ENCODE data around the gene MPC1L. TPM values are rescaled to one million over a fixed set of nuclear protein-coding genes. Genes with fewer than 3 reads are reported as not detected.

The MPC1L gene
- total RNA-seq, 4 donors from 2014 or later = not detected

- DNase-seq = no peak
- no peak for TF ChIP-seq CTCF (IDR thresholded peaks at IDR 0.05)
- TF ChIP-seq POLR2A (IDR thresholded peaks at IDR 0.05) = no peak
- Histone ChIP-seq H3K27ac (no peak overlapping the region), H3K27me3 (no peaks in the 10 kb centered on the region), H3K36me3 (no peaks in the 10 kb centered on the region), H3K9me3 (no peaks in the 10 kb centered on the region), H3K4me1 (no peaks in the 10 kb centered on the region), H3K4me3 (no peak overlapping the region)
- intact Hi-C loops (cut with DNase I; ENCODE audit: low total_unique reads) = no loop called here
These were observed 619 bp upstream of the MPC1L start for GRCh38 chrX:40622479-40623138.

GRCh38 chrX:40623665-40624064 is 437 bp downstream of the MPC1L start:
- no peak overlapping the region for H3K4me3 ChIP-seq
- H3K27me3 ChIP-seq = no peaks in the 10 kb centered on the region
- no peak for DNase-seq
- no peaks in the 10 kb centered on the region for H3K9me3 ChIP-seq
- H3K27ac ChIP-seq = no peak overlapping the region
- no peaks in the 10 kb centered on the region for H3K36me3 ChIP-seq
- intact Hi-C loops (cut with DNase I; ENCODE audit: low total_unique reads) = no loop called here
- H3K4me1 ChIP-seq = no peaks in the 10 kb centered on the region
- no peak for TF ChIP-seq POLR2A (IDR thresholded peaks at IDR 0.05)
- no peak for TF ChIP-seq CTCF (IDR thresholded peaks at IDR 0.05)

GRCh38 chrX:40625294-40625693 is 2.1 kb downstream of the MPC1L start:
- DNase-seq = no peak
- H3K9me3 ChIP-seq = no peaks in the 10 kb centered on the region
- intact Hi-C loops (cut with DNase I; ENCODE audit: low total_unique reads) = no loop called here
- H3K4me3 ChIP-seq = no peak overlapping the region
- no peak for TF ChIP-seq CTCF (IDR thresholded peaks at IDR 0.05)
- no peak for TF ChIP-seq POLR2A (IDR thresholded peaks at IDR 0.05)
- no peaks in the 10 kb centered on the region for H3K4me1 ChIP-seq
- peaks cover 0 to 2% of the 10 kb centered on the region in 2 donors for H3K27me3 ChIP-seq
- H3K36me3 ChIP-seq = no peaks in the 10 kb centered on the region
- peak overlapping the region in 1 of 2 donors; percentile 3 for H3K27ac ChIP-seq

GRCh38 chrX:40628506-40628905 is 5.3 kb downstream of the MPC1L start:
- no peak for DNase-seq
- Histone ChIP-seq H3K4me3 (no peak overlapping the region), H3K36me3 (no peaks in the 10 kb centered on the region), H3K27ac (no peak overlapping the region), H3K27me3 (peaks cover 0 to 2% of the 10 kb centered on the region in 2 donors), H3K4me1 (no peaks in the 10 kb centered on the region), H3K9me3 (no peaks in the 10 kb centered on the region)
- no peak for TF ChIP-seq CTCF (IDR thresholded peaks at IDR 0.05)
- TF ChIP-seq POLR2A (IDR thresholded peaks at IDR 0.05) = no peak
- intact Hi-C loops (cut with DNase I; ENCODE audit: low total_unique reads) = no loop called here

GRCh38 chrX:40632199-40632598 is 9.0 kb downstream of the MPC1L start:
- no peaks in the 10 kb centered on the region for H3K4me1 ChIP-seq
- no peak overlapping the region for H3K27ac ChIP-seq
- intact Hi-C loops (cut with DNase I; ENCODE audit: low total_unique reads) = no loop called here
- peaks cover 0 to 2% of the 10 kb centered on the region in 2 donors for H3K27me3 ChIP-seq
- DNase-seq = no peak
- no peaks in the 10 kb centered on the region for H3K9me3 ChIP-seq
- H3K4me3 ChIP-seq = no peak overlapping the region
- H3K36me3 ChIP-seq = no peaks in the 10 kb centered on the region
- no peak for TF ChIP-seq CTCF (IDR thresholded peaks at IDR 0.05)
- no peak for TF ChIP-seq POLR2A (IDR thresholded peaks at IDR 0.05)
